ENCODE measurements around the gene PRKCSH. TPM values are rescaled to one million over a fixed set of nuclear protein-coding genes. Genes with fewer than 3 reads are reported as not detected.

The PRKCSH gene
- total RNA-seq, 1 experiment from 2014 or later: 425 TPM

DNA sequence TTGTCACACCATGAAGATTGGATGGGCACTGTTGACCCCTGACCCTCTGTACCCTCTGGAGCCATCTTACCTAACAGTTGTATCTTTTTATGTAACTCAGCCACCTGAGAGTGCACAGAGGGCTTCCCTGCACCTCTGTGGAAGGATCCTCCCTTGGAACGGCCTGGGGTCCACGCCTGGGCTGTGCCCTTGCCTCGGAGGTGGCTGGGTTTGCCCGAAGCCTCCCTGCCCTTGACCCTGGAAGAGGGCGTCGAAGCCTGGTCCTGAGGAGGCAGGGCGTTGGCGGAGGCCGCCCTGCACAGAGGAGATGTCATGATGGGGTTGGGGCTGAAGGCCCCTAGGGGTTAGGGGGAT lies 755 bp upstream of the PRKCSH start (continued):
- TF ChIP-seq CEBPB (IDR thresholded peaks at IDR 0.05; ENCODE audit: low read depth) (no peak), FOSL1 (IDR thresholded peaks at IDR 0.05; ENCODE audit: low read depth) (no peak), POLR2A (IDR thresholded peaks at IDR 0.05; ENCODE audit: borderline replicate concordance, extremely low read depth, insufficient read depth, insufficient read length) (no peak)

DNA sequence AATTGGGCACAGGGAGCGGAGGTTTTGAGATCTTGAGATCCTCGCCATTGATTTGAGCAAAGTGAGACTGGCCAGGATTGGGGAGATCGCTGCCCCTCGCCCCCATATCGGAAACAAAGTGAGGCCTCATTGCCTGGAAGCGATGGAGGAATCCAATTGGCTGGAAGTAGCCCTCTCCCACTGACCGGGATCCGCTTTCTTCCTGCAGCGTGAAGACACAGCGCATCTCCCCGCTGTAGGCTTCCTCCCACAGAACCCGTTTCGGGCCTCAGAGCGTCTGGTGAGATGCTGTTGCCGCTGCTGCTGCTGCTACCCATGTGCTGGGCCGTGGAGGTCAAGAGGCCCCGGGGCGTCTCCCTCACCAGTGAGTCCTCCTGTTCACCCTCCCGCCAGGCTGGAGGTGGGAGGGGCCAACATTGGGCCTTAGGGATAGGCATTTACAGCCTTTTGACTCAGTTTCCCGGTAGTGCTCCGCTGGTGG lies 438 bp downstream of the PRKCSH start:
- ChIA-PET RAD21 (ENCODE audit: low non-redundant PET in 1 of 2, low total read pairs in 2 of 2, uncharacterized antibody in 2 of 2, unreplicated experiment in 2 of 2) (interaction anchor here (0.6 to 1.4 kb wide), 3 partner anchors 53 to 55 kb away, joined by 3 read pairs; no protein-coding TSS in a partner anchor), POLR2A (interaction anchor here (0.6 to 1.4 kb wide), 5 partner anchors 14 to 61 kb away, joined by 3 to 9 read pairs (median 6); partner anchors contain the start of genes EPOR and RGL3), CTCF (interaction anchor here (0.6 to 1.6 kb wide), 16 partner anchors 8 to 186 kb away, joined by 3 to 48 read pairs (median 4); partner anchors contain the start of genes ELOF1, EPOR, RGL3 and SWSAP1)
- H3K4me1 ChIP-seq (ENCODE audit: control insufficient read depth in 1 of 2, insufficient read depth in 2 of 2, low read length in 2 of 2): peaks cover 11 to 17% of the 10 kb centered on the region in 2 experiments
- peaks cover 33% of the 10 kb centered on the region for H3K79me2 ChIP-seq (ENCODE audit: insufficient read depth, low read length)
- H2AFZ ChIP-seq (ENCODE audit: low read depth, low read length, poor library complexity, severe bottlenecking): no peak overlapping the region
- H3K27me3 ChIP-seq (ENCODE audit: insufficient read depth, low read length): no peaks in the 10 kb centered on the region
- peaks cover 18 to 22% of the 10 kb centered on the region in 2 experiments; a peak in 3 of 4 replicates for H3K36me3 ChIP-seq (ENCODE audit: control insufficient read depth in 1 of 2, insufficient read depth in 2 of 2, low read length in 2 of 2)
- peak overlapping the region; percentile 70 to 98 for H3K4me3 ChIP-seq (replicated peaks in 1 of 2; ENCODE audit: low read depth in 1 of 2, low read length in 2 of 2)
- peak overlapping the region; percentile 98 for H3K9ac ChIP-seq (ENCODE audit: low read length)
- intact Hi-C loops (cut with micrococcal nuclease): loop anchor here (1.0 to 5.0 kb wide), 2 partner anchors 55 to 144 kb away; no protein-coding TSS in a partner anchor
- DNase-seq (ENCODE audit: low read depth, low spot score) (no peak), ATAC-seq (peak; percentile 12)
- H3K4me2 ChIP-seq (ENCODE audit: low read length): peak overlapping the region; percentile 98
- BruUV-seq (replicated peaks): TSS peak; percentile 78
- H3K27ac ChIP-seq (ENCODE audit: low read depth, low read length): peak overlapping the region; percentile 70
- H3K9me2 ChIP-seq (ENCODE audit: insufficient read depth): no peaks in the 10 kb centered on the region
- TF ChIP-seq SIN3A (IDR thresholded peaks at IDR 0.05; ENCODE audit: low read depth) (no peak), ZFX (IDR thresholded peaks at IDR 0.05) (peak; percentile 9; the same call in 1 of the 2 replicates), EZH2phosphoT487 (IDR thresholded peaks at IDR 0.05; ENCODE audit: borderline replicate concordance) (no peak), SRF (IDR thresholded peaks at IDR 0.05; ENCODE audit: low read depth) (no peak)
- no peaks in the 10 kb centered on the region for H4K20me1 ChIP-seq (ENCODE audit: insufficient read depth)
- no peaks in the 10 kb centered on the region for H3K9me3 ChIP-seq (ENCODE audit: control insufficient read depth in 1 of 2, insufficient read depth in 1 of 2, low read depth in 1 of 2, low read length in 2 of 2)

DNA sequence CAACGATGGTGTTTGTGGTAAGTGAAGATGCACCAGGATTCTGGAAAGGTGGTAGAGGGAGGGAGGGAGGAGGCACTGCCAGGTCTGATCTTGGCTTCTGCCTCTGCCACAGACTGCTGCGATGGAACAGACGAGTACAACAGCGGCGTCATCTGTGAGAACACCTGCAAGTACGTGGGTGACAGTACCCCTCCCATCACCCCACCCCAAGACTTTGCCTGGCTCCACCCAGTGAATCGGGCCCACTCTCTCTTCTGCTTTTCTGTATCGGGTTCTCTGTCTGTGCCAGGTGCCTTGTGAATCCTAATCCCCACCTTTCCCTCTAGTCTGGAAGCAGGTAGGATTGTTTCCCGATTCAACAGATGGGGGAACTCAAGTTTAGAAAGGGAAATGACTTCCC lies 2.5 kb downstream of the PRKCSH start:
- Histone ChIP-seq H3K9ac (ENCODE audit: low read length) (no peak overlapping the region), H3K9me3 (ENCODE audit: control insufficient read depth in 1 of 2, insufficient read depth in 1 of 2, low read depth in 1 of 2, low read length in 2 of 2) (no peaks in the 10 kb centered on the region), H3K4me3 (replicated peaks in 1 of 2; ENCODE audit: low read depth in 1 of 2, low read length in 2 of 2) (no peak overlapping the region), H3K79me2 (ENCODE audit: insufficient read depth, low read length) (peaks cover 46% of the 10 kb centered on the region), H3K4me2 (ENCODE audit: low read length) (no peak overlapping the region), H4K20me1 (ENCODE audit: insufficient read depth) (no peaks in the 10 kb centered on the region), H3K27me3 (ENCODE audit: insufficient read depth, low read length) (no peaks in the 10 kb centered on the region), H3K27ac (ENCODE audit: low read depth, low read length) (no peak overlapping the region; the same call in 1 of the 2 replicates), H3K4me1 (ENCODE audit: control insufficient read depth in 1 of 2, insufficient read depth in 2 of 2, low read length in 2 of 2) (peaks cover 11 to 17% of the 10 kb centered on the region in 2 experiments), H3K9me2 (ENCODE audit: insufficient read depth) (no peaks in the 10 kb centered on the region), H2AFZ (ENCODE audit: low read depth, low read length, poor library complexity, severe bottlenecking) (no peak overlapping the region), H3K36me3 (ENCODE audit: control insufficient read depth in 1 of 2, insufficient read depth in 2 of 2, low read length in 2 of 2) (peaks cover 22 to 38% of the 10 kb centered on the region in 2 experiments; a peak in 3 of 4 replicates)
- intact Hi-C loops (cut with micrococcal nuclease): loop anchor here (5.0 kb wide), 1 partner anchor 146 kb away; no protein-coding TSS in a partner anchor
- no peak for DNase-seq (ENCODE audit: low read depth, low spot score)
- TF ChIP-seq ELF1 (IDR thresholded peaks at IDR 0.05; ENCODE audit: borderline replicate concordance, low read depth) (no peak), POLR2AphosphoS5 (IDR thresholded peaks at IDR 0.05; ENCODE audit: low read depth, low read length) (no peak), ZNF274 (IDR thresholded peaks at IDR 0.05; ENCODE audit: low read depth, low read length) (no peak), SIN3A (IDR thresholded peaks at IDR 0.05; ENCODE audit: low read depth) (no peak), TCF7L2 (IDR thresholded peaks at IDR 0.05; ENCODE audit: borderline replicate concordance, extremely low read depth, insufficient read depth, insufficient read length) (no peak), CBX3 (IDR thresholded peaks at IDR 0.05; ENCODE audit: low read depth) (no peak), SRF (IDR thresholded peaks at IDR 0.05; ENCODE audit: low read depth) (no peak), CEBPB (IDR thresholded peaks at IDR 0.05; ENCODE audit: low read depth) (no peak), RAD21 (IDR thresholded peaks at IDR 0.05; ENCODE audit: low read depth) (no peak)
- TF ChIP-seq, protein P1, sequence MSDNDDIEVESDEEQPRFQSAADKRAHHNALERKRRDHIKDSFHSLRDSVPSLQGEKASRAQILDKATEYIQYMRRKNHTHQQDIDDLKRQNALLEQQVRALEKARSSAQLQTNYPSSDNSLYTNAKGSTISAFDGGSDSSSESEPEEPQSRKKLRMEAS (IDR thresholded peaks at IDR 0.05): no peak
- TF ChIP-seq, protein P2, sequence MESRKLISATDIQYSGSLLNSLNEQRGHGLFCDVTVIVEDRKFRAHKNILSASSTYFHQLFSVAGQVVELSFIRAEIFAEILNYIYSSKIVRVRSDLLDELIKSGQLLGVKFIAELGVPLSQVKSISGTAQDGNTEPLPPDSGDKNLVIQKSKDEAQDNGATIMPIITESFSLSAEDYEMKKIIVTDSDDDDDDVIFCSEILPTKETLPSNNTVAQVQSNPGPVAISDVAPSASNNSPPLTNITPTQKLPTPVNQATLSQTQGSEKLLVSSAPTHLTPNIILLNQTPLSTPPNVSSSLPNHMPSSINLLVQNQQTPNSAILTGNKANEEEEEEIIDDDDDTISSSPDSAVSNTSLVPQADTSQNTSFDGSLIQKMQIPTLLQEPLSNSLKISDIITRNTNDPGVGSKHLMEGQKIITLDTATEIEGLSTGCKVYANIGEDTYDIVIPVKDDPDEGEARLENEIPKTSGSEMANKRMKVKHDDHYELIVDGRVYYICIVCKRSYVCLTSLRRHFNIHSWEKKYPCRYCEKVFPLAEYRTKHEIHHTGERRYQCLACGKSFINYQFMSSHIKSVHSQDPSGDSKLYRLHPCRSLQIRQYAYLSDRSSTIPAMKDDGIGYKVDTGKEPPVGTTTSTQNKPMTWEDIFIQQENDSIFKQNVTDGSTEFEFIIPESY (IDR thresholded peaks at IDR 0.05; ENCODE audit: extremely low read depth, insufficient replicate concordance, low read length): no peak
- ChIA-PET POLR2A (no interaction called here), CTCF (no interaction called here), RAD21 (ENCODE audit: low non-redundant PET in 1 of 2, low total read pairs in 2 of 2, uncharacterized antibody in 2 of 2, unreplicated experiment in 2 of 2) (no interaction called here)
- no peak for ATAC-seq
- no TSS peak for BruUV-seq (replicated peaks)

Data from HCT116 (cell line).